NK-92 (cell line): ENCODE results near the gene SLC29A1.
"Not testable (repeated sequence)": the region's sequence is repeated elsewhere in the genome, so short reads cannot be mapped to it uniquely, and the experiment has no call there.

ENCODE experiments used
- DNase-seq: peaks from one replicate; lab custom pipeline; 2025; ENCODE audit not compliant: unreplicated experiment; lab: John Stamatoyannopoulos, UW

SLC29A1 gene

DNA sequence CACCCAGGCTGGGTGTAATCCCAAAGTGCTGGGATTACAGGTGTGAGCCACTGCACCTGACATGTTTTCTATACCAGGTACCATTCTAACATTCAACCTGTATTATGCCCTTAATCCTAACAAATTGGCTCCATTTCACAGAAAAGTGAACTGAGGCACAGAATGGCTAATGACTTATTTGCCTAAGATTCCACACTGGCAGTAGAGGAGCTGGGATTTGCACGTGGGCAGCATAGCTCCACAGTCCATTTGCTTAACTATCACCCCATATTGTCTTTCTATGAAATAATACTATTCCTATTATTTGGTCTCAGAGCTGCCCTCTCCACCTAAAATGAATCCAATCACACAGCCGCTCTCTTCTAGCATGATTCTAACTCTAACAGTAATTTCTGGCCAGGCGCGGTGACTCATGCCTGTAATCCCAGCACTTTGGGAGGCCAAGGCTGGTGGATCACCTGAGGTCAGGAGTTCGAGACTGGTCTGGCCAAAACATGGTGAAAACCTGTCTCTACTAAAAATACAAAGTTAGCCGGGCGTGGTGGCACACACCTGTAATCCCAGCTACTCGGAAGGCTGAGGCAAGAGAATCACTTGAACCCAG is 30.0 kb upstream of the SLC29A1 start:
- DNase-seq = no peak

DNA sequence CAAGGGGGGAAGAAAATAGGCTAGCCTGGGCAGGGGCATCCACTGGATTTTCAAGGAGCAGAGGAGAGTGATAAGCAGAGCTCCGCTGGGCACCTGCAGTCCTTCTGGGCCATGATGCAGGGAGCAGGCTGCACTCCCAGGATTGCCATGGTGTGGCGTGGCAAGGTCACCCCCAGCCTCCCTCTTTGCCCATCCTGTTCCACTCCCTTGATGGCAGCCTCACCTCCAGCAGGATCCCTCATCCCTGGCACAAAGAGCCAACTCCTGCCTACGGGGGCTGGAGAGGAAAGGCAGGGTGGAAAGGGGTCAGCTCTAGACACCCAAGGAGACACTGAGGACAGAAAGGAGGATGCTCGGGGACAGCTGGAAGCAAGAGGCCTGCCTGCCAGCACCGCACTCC is 29.1 kb upstream of the SLC29A1 start:
- no peak for DNase-seq

GRCh38 chr6:44196351-44196750 is 27.0 kb upstream of the SLC29A1 start:
- DNase-seq = not testable (repeated sequence)

DNA sequence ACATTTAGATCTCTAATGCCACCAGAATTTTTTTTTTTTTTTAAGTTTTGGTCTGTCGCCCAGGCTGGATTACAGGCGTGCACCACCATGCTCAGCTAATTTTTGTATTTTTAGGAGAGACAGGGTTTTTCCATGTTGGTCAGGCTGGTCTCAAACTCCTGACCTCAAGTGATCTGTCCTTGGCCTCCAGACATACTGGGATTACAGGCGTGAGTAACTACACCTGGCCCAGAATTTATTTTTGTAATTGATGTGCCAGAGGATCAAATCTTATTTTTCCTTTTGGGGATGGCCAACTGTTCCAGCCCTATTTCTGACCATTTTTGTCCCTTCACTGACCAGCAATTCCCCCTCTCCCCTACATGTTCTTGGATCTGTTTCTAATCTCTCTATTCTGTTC is 24.7 kb upstream of the SLC29A1 start:
- no peak for DNase-seq

GRCh38 chr6:44199883-44200282 is 23.5 kb upstream of the SLC29A1 start:
- no peak for DNase-seq

DNA sequence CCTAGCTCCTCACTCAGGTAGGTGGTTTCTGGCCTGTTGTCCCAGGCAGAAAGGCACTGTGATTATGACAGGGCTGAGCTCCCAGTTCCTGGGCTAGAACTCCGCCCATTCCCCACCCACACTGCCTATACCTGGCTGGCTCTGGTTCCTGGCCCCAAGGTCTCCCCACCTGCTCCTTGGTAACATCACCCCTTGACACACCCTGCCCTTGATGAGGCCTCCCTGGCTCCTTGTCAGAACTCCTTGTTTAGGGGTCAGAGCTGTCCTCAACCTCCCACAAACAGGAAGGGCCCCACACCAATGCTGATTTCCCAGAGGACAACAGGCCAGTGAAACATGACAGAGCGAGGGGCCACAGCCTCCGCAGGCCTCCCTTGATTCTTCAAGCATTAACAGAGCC is 22.2 kb upstream of the SLC29A1 start:
- DNase-seq = no peak

DNA sequence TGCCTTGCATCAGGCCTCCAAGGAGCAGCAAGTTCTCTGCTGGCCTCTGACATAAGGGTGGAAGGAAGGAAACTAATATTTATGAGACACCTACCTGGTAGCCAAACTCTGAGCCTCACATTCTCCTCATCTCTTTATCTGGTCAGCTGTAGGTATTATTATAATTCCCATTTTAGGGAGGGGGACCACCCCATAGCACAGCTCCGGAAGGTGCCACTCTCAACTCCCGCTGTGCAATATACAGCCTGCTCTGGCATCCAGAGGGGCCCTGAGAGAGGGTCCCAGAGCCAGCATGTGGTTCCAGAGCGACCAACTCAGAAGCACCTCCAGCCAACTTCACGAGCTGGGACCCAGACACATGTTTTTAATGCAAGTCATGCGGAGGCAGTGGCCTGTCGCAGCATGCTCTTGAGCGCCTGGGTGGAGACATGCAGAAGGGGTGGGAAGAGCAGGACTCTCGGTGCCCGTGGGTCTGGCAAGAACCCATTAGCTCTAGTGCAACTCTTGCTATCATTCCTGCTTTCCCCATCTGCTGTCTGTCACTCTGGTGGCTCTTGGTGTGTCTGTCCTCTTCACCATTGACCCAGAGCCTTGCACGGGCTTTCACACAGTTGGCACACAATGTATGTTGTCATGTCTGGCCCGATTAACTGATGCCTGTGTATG is 21.6 kb upstream of the SLC29A1 start:
- DNase-seq = no peak

DNA sequence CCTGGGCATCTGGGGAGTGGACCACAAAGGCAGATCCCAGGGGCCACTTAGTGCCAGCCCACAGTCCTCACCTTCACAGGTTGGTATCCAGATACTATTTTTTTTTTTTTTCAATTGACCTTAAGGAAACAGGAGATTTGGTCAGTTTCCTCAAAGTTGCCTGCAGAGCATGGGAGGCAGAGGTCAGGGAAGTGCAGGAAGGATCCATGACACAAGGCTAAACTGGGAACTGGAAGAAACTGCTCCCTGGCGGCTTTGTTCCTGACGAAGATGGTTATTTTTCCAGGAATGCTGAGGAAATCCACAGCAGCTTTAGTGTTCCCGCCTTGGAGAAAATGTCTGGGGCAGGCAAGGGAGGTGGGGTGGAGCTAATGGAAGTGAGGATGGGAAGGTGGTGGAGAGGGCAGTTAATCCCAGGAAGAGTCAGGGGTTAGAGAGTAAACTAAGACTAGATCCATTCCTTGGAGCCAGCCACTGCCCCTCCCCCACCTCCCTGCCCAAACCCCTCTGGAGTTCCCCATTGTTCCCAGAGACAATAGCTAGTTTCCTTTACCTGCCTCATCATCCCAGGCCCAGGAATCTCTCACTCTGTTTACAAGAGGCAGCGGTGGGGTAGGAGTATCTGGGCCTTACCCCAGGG is 20.9 kb upstream of the SLC29A1 start:
- no peak for DNase-seq

GRCh38 chr6:44202972-44203750 is 20.2 kb upstream of the SLC29A1 start:
- DNase-seq = no peak

DNA sequence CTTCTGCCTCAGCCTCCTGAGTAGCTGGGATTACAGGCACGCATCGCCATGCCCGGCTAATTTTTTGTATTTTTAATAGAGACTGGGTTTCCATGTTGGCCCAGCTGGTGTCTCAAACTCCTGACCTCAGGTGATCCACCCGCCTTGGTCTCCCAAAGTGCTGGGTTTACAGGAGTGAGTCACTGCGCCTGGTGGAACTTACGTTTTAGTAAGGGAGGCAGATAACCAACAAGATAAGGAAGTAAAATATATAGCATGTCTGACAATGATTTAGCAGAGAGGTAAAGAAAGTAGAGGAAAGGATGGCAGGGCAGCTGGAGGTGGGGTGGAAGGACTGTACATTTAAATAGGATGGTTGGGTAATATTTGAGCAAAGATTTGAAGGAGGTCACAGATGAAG is 19.4 kb upstream of the SLC29A1 start:
- no peak for DNase-seq

DNA sequence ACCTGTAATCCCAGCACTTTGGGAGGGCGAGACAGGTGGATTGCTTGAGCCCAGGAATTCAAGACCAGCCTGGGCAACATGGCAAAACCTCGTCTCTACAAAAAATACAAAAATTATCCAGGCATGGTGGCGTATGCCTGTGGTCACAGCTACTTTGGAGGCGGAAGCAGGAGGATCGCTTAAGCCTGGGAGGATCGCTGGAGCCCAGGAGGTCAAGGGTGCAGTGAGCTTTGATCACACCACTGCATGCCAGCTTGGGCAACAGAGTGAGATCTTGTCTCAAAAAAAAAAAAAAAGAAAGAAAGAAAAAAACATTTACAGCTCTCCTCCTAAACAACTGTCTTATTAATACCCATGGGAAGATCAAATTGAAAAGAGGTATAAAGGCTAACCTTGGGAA is 15.4 kb upstream of the SLC29A1 start:
- no peak for DNase-seq

- no peak for DNase-seq
Measured at GRCh38 chr6:44211284-44211683, 12.1 kb upstream of the SLC29A1 start.

GRCh38 chr6:44214307-44214706 is 9.1 kb upstream of the SLC29A1 start:
- DNase-seq = no peak

DNA sequence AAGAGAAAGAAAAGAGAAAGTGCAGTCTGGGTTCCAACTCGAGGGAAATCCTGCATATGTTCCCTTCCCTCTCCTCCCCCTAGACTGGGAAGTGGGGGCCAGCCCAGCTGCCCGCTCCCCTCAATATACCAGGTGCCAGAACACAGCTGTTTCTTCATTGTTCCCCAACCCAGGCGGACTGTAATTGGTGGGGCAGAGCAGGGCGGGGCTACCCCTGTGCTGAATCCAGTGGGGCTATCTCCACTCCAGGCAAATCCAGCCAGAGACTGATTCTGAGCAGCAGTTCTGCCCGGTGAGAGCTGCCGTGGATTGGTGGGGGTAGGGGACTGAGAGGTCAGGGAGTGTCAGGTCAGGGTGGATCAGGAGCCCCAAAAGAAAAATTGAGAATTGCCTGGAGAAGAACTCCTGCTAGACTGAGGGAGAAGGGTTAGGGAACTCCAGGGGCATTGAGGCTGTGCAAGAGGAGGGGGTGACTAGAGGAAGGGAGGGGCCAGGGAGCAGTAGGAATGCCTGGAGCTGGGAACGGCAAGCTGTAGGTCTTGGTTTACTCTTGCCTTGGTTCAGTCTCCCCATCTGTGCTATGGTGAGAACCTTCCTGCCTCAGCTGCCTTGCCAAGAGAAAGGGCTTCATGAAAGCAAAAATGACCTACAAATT is 6.6 kb upstream of the SLC29A1 start, which contains the start of gene MYMX:
MYMX (plus strand) TSS at position 250 of the 655 bp plus-strand sequence. CDS start 546 bp downstream, outside the sequence.
- DNase-seq = no peak

DNA sequence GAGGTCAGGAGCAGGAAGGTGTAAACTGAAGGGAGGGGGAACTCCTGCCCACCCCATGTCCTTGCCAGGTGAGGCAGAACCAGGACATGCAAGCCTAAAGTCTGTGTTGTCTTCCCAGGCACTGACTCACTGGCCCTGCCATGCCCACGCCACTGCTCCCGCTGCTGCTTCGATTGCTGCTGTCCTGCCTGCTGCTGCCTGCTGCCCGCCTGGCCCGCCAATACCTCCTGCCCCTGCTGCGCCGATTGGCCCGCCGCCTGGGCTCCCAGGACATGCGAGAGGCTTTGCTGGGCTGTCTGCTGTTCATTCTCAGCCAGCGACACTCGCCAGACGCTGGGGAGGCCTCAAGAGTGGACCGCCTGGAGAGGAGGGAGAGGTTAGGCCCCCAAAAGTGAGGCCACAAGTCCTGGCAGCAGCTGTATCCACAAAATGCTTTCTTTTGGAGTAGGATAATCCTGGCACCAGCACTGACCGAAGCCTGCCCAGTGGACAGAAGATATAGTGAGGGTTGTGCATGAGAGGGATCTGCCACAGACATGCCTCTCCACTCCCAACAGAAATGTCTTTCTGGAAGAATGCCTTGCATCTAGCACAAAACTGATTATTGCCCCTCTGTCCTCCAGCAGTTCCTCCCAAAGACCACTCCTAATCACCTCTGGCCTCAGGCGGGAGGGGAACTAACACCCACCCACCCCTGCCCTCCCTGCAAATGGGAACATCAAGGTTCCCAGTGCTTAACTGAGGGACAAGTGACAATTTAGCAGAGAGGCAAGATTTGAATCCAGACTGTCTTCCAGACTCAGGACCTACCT is 5.9 kb upstream of the SLC29A1 start:
- no peak for DNase-seq

DNA sequence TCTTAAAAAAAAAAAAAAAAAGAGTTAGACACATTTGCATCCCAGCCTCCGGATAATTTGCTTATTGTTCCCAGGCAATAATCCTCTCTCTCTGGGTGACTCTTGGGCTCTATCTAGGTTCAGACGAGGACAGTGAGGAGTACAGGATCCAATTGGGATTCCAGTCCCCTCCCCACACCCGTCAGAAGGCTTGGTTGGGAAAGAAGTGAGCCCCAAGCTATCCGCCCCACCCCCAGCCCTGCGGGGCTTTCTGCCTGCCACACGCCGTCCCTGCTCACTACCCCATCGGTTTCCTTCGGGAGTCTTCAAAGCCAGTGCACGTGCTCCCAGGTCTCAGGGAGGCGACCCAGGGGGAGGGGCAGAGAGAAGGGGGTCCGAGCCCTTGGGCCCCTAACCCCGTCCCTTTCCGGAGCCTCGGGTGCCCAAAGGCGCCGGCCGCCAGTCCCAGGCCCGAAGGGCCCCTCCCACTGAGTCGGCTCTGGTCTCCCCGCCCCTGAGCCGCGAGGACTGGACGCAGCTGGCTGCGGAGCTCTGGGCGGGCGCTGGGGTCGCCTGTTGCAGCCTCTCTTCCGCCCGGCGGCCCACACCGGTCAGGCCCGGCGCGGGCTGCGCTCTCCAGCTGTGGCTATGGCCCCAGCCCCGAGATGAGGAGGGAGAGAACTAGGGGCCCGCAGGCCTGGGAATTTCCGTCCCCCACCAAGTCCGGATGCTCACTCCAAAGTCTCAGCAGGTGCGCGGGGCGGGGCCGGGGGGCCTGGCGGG is 4.2 kb upstream of the SLC29A1 start:
- no peak for DNase-seq

DNA sequence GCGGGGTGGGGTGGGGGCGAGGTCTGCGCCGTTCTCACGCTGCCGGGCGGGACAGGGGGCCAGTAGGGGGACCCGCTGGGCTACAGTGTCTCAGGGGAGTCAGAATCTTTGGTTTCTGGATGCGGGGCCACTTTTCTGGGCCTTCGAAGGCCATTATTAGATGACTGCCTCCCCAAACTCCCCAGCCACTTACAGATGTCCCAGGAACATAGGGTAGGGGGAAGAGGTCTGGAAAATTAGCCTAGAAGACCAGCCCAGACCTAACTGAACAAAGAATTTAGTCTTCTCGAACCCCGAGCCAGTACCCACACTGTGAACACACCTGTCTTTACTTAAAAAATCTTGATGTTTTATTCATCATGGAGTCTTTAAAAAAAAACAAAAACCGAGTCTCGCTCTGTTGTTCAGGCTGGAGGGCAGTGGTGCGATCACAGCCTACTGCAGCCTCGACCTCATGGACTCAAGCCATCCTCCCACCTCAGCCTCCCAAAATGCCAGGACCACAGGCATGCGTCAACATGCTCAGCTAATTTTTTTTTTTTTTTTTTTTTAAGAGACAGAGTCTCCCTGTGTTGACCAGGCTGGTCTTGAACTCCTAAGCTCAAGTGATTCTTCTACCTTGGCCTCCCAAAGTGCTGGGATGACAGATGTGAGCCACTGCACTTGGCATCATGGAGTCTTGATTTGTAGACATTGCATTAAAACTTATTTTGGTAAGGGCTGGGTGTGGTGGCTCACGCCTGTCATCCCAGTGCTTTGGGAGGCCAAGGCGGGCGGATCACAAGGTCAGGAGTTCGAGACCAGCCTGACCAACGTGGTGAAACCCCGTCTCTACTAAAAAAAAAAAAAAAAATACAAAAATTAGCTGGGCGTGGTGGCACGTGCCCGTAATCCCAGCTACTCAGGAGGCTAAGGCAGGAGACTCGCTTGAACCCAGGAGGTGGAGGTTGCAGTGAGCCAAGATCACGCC is 3.3 kb upstream of the SLC29A1 start:
- no peak for DNase-seq

DNA sequence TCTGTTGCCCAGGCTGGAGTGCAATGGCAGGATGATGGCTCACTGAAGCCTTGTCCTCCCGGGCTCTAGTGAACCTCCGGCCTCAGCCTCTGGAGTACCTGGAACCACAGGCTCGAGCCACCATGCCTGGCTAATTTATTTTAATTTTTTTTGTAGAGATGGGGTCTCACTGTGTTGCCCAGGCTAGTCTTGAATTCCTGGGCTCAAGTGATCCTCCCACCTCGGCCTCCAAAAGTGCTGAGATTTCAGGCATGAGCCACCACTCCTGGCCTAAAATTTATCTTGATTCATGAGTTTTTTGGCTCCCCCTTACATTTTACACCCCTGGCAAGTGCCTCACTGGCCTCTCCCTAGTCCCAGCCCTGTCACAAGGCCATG is 2.5 kb upstream of the SLC29A1 start:
- DNase-seq = no peak
